K562 (cell line): ENCODE results near the gene DNAJB1. TPM values are rescaled to one million over a fixed set of nuclear protein-coding genes. Genes with fewer than 3 reads are reported as not detected.
A peak's percentile ranks its signal among the peaks of the same experiment; 100 is the strongest.

Experiments used
- ARHGAP35 ChIP-seq: fragments of 450-650 bp; IDR thresholded peaks from 2 replicates; pipeline ENCODE4 v1.6.1; 2018; ENCODE audit not compliant: partially characterized antibody
- ATF1 ChIP-seq, 2 experiments: fragments of 450-650 bp in 1 of 2; IDR thresholded peaks; 2 replicates each; pipeline ENCODE4 v1.6.1; 2016; ENCODE audit warnings: missing compliant biosample characterization in 1 of 2, missing genetic modification characterization in 1 of 2
- CREB3 ChIP-seq: fragments of 450-650 bp; conservative IDR thresholded peaks from 2 replicates; pipeline ENCODE4 v1.6.1; 2016; ENCODE audit warnings: missing genetic modification characterization, low read depth, mild to moderate bottlenecking, missing compliant biosample characterization, moderate library complexity
- DNMT1 ChIP-seq: fragments of 450-650 bp; IDR thresholded peaks from 2 replicates; pipeline ENCODE4 v1.6.1; 2016; ENCODE audit warnings: antibody characterized with exemption, mild to moderate bottlenecking
- ESRRA ChIP-seq: fragments of 450-650 bp; IDR thresholded peaks from 2 replicates; pipeline ENCODE4 v1.6.1; 2014; ENCODE audit warnings: low read depth, mild to moderate bottlenecking, moderate library complexity, borderline replicate concordance
- NRF1 ChIP-seq, 2 experiments: fragments of 450-650 bp; IDR thresholded peaks in 1 of 2; conservative IDR thresholded peaks in 1 of 2; 2 replicates each; pipeline ENCODE4 v1.6.1; 2014; ENCODE audit warnings: mild to moderate bottlenecking in 2 of 2
- OTX1 ChIP-seq: fragments of 450-650 bp; formaldehyde crosslinking; IDR thresholded peaks from 2 replicates; pipeline ENCODE4 v1.4.0; 2022; ENCODE audit warnings: mild to moderate bottlenecking
- POLR2H ChIP-seq: IDR thresholded peaks from 2 replicates; pipeline ENCODE4 v1.6.1; 2016; ENCODE audit warnings: missing genetic modification characterization, low read depth, mild to moderate bottlenecking, control low read depth, missing compliant biosample characterization, moderate library complexity
- POLR3G ChIP-seq: IDR thresholded peaks from 2 replicates; pipeline ENCODE4 v1.6.1; 2011; ENCODE audit not compliant: insufficient read length, insufficient replicate concordance; ENCODE audit errors: extremely low read depth
- PYGO2 ChIP-seq: fragments of 450-650 bp; IDR thresholded peaks from 2 replicates; pipeline ENCODE4 v1.6.1; 2016; ENCODE audit warnings: mild to moderate bottlenecking, missing genetic modification characterization, moderate library complexity, missing compliant biosample characterization
- SMAD3 ChIP-seq: fragments of 450-650 bp; formaldehyde crosslinking; conservative IDR thresholded peaks from 2 replicates; pipeline ENCODE4 v1.4.0; 2020; ENCODE audit warnings: mild to moderate bottlenecking
- TCF7 ChIP-seq: sonication (generic); IDR thresholded peaks from 2 replicates; pipeline ENCODE4 v1.6.1; 2016; ENCODE audit warnings: antibody characterized with exemption, borderline replicate concordance
- TEAD4 ChIP-seq, 2 experiments: sonication (generic) in 1 of 2; formaldehyde crosslinking in 1 of 2; IDR thresholded peaks; 2 replicates each; pipeline versions ENCODE4 v1.6.1 to v1.8.0; 2012 to 2022; ENCODE audit warnings: borderline replicate concordance in 1 of 2, inconsistent platforms in 1 of 2, low read length in 1 of 2, mild to moderate bottlenecking in 1 of 2, missing genetic modification reagents in 1 of 2
- XRCC5 ChIP-seq: fragments of 200-400 bp; formaldehyde crosslinking; IDR thresholded peaks from 2 replicates; pipeline ENCODE4 v1.6.1; 2017; ENCODE audit warnings: low read depth, mild to moderate bottlenecking, low read length
- ZEB2 ChIP-seq: fragments of 450-650 bp; IDR thresholded peaks from 2 replicates; pipeline ENCODE4 v1.6.1; 2016
- ZNF184 ChIP-seq: sonication (generic); formaldehyde crosslinking; IDR thresholded peaks from 2 replicates; pipeline ENCODE4 v1.5.0; 2020; ENCODE audit warnings: missing genetic modification reagents
- ZNF212 ChIP-seq: fragments of 450-650 bp; formaldehyde crosslinking; IDR thresholded peaks from 2 replicates; pipeline ENCODE4 v1.4.0; 2020; ENCODE audit warnings: mild to moderate bottlenecking
- polyA plus RNA-seq, 8 experiments: library from polyadenylated mRNA; depleted of rRNA in 4 of 8; stranded (reverse) in 5 of 8; unstranded in 3 of 8; fragments of >200 nt; fragmentation: Nextera tagmentation in 2 of 8; fragmentation: Illumina TruSeq in 1 of 8; extraction: Ambion mirVana in 2 of 8; extraction: Trizol in 1 of 8; gene quantifications; 2 replicates each; pipeline versions ENCODE4 v1.2.1 to v1.2.3, GENCODE V29; 2011 to 2014; ENCODE audit warnings: inconsistent platforms in 1 of 8, missing spikeins in 1 of 8
- total RNA-seq, 7 experiments: library from RNA; depleted of rRNA in 6 of 7; stranded (reverse); fragments of >200 nt in 6 of 7; fragmentation: Illumina TruSeq in 2 of 7; extraction: Trizol in 2 of 7; gene quantifications; 2 replicates each; pipeline versions ENCODE4 v1.2.1 to v1.2.3, GENCODE V29; 2011 to 2021; ENCODE audit warnings: low replicate concordance in 1 of 7
- TF ChIP-seq, protein P1 (sequence below): sonication (generic); formaldehyde crosslinking; IDR thresholded peaks from 2 replicates; pipeline ENCODE4 v1.8.0; 2023; ENCODE audit warnings: missing genetic modification reagents, mild to moderate bottlenecking, borderline replicate concordance
- TF ChIP-seq, protein P2 (sequence below): fragments of 250-450 bp; sonication (Bioruptor Pico); IDR thresholded peaks from 2 replicates; pipeline ENCODE4 v1.5.0; 2021; ENCODE audit warnings: mild to moderate bottlenecking, borderline replicate concordance

Gene DNAJB1
- total and polyA plus RNA-seq, 9 of the 15 experiments (the other 6 are each of a cell fraction or from before 2014, with no cell fraction given): 13.2 to 113 (median 62.1) TPM

GRCh38 chr19:14507704-14508542 is 10.3 kb downstream of the DNAJB1 start (continued):
- TF ChIP-seq, protein P1, sequence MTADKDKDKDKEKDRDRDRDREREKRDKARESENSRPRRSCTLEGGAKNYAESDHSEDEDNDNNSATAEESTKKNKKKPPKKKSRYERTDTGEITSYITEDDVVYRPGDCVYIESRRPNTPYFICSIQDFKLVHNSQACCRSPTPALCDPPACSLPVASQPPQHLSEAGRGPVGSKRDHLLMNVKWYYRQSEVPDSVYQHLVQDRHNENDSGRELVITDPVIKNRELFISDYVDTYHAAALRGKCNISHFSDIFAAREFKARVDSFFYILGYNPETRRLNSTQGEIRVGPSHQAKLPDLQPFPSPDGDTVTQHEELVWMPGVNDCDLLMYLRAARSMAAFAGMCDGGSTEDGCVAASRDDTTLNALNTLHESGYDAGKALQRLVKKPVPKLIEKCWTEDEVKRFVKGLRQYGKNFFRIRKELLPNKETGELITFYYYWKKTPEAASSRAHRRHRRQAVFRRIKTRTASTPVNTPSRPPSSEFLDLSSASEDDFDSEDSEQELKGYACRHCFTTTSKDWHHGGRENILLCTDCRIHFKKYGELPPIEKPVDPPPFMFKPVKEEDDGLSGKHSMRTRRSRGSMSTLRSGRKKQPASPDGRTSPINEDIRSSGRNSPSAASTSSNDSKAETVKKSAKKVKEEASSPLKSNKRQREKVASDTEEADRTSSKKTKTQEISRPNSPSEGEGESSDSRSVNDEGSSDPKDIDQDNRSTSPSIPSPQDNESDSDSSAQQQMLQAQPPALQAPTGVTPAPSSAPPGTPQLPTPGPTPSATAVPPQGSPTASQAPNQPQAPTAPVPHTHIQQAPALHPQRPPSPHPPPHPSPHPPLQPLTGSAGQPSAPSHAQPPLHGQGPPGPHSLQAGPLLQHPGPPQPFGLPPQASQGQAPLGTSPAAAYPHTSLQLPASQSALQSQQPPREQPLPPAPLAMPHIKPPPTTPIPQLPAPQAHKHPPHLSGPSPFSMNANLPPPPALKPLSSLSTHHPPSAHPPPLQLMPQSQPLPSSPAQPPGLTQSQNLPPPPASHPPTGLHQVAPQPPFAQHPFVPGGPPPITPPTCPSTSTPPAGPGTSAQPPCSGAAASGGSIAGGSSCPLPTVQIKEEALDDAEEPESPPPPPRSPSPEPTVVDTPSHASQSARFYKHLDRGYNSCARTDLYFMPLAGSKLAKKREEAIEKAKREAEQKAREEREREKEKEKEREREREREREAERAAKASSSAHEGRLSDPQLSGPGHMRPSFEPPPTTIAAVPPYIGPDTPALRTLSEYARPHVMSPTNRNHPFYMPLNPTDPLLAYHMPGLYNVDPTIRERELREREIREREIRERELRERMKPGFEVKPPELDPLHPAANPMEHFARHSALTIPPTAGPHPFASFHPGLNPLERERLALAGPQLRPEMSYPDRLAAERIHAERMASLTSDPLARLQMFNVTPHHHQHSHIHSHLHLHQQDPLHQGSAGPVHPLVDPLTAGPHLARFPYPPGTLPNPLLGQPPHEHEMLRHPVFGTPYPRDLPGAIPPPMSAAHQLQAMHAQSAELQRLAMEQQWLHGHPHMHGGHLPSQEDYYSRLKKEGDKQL (CRISPR knock-in tag): no peak
- TF ChIP-seq CREB3 (tag) (no peak), ZNF212 (CRISPR knock-in tag) (no peak), XRCC5 (no peak), OTX1 (no peak), NRF1 (conservative IDR thresholded peaks at IDR 0.05 in 1 of 2, IDR thresholded peaks at IDR 0.05 in 1 of 2) (no peak), ESRRA (no peak), TEAD4 (IDR thresholded peaks at IDR 0.05; ENCODE audit: low read length) (peak; percentile 85), TEAD4 (CRISPR knock-in tag; IDR thresholded peaks at IDR 0.05; ENCODE audit: borderline replicate concordance) (no peak), SMAD3 (CRISPR knock-in tag) (no peak), ARHGAP35 (no peak), POLR3G (no peak), ATF1 (CRISPR knock-in tag; IDR thresholded peaks at IDR 0.05) (no peak), ATF1 (tag; IDR thresholded peaks at IDR 0.05) (no peak), ZEB2 (no peak), DNMT1 (no peak), TCF7 (no peak), ZNF184 (CRISPR knock-in tag) (no peak), PYGO2 (tag) (no peak), POLR2H (no peak)
- TF ChIP-seq, protein P2, sequence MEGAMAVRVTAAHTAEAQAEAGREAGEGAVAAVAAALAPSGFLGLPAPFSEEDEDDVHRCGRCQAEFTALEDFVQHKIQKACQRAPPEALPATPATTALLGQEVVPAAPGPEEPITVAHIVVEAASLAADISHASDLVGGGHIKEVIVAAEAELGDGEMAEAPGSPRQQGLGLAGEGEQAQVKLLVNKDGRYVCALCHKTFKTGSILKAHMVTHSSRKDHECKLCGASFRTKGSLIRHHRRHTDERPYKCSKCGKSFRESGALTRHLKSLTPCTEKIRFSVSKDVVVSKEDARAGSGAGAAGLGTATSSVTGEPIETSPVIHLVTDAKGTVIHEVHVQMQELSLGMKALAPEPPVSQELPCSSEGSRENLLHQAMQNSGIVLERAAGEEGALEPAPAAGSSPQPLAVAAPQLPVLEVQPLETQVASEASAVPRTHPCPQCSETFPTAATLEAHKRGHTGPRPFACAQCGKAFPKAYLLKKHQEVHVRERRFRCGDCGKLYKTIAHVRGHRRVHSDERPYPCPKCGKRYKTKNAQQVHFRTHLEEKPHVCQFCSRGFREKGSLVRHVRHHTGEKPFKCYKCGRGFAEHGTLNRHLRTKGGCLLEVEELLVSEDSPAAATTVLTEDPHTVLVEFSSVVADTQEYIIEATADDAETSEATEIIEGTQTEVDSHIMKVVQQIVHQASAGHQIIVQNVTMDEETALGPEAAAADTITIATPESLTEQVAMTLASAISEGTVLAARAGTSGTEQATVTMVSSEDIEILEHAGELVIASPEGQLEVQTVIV (CRISPR knock-in tag): no peak
